Lower leg skin (tissue), 3 donors: Measurements from ENCODE around the gene PREX1.

Experiments
- CTCF ChIP-seq, 3 donors: fragments of 450-650 bp; IDR thresholded peaks; one replicate each; pipeline ENCODE4 v1.5.1; 2016; ENCODE audit warnings: antibody characterized with exemption in 3 of 3, mild to moderate bottlenecking in 3 of 3, moderate library complexity in 2 of 3
- POLR2A ChIP-seq, 2 donors: fragments of 450-650 bp; IDR thresholded peaks; one replicate each; pipeline ENCODE4 v1.6.1; 2016 to 2017; ENCODE audit warnings: antibody characterized with exemption in 2 of 2, mild to moderate bottlenecking in 1 of 2, moderate library complexity in 1 of 2

- TF ChIP-seq POLR2A (IDR thresholded peaks at IDR 0.05) (no peak), CTCF (IDR thresholded peaks at IDR 0.05) (no peak)
These were observed 191.5 kb downstream of the PREX1 start for GRCh38 chr20:48636301-48636700.
